OCI-LY3 (cell line): Measurements from ENCODE around the gene B9D2.

Experiments
- H2AFZ ChIP-seq: fragments of 200-600, 300-600 bp; shearing (Covaris generic); 2 replicates; pipeline ENCODE4 v1.6.0; 2014; ENCODE audit warnings: antibody characterized with exemption, low read depth, low read length
- H3K27ac ChIP-seq: fragments of 200-600, 300-600 bp; sonication (generic); 2 replicates; pipeline ENCODE4 v1.5.1; 2014; ENCODE audit warnings: mild to moderate bottlenecking, low read length, moderate library complexity, mixed read lengths
- H3K27me3 ChIP-seq: fragments of 200-600, 300-600 bp; sonication (generic); 2 replicates; pipeline ENCODE4 v1.6.1; 2014; ENCODE audit warnings: low read depth, low read length, mixed read lengths
- H3K36me3 ChIP-seq: fragments of 200-600, 300-600 bp; sonication (generic); replicated peaks from 2 replicates; pipeline ENCODE3; 2014; ENCODE audit warnings: low read depth, low read length, mixed read lengths
- H3K4me1 ChIP-seq: fragments of 300-600, 200-600 bp; sonication (generic); 2 replicates; pipeline ENCODE4 v1.6.1; 2014; ENCODE audit warnings: low read length, mixed read lengths
- H3K4me2 ChIP-seq: fragments of 200-600, 300-600 bp; sonication (generic); 2 replicates; pipeline ENCODE4 v1.6.1; 2014; ENCODE audit warnings: low read length, mixed read lengths
- H3K4me3 ChIP-seq: fragments of 300-600, 200-600 bp; sonication (generic); 2 replicates; pipeline ENCODE4 v1.5.1; 2014; ENCODE audit warnings: antibody characterized with exemption, mild to moderate bottlenecking, low read length, moderate library complexity
- H3K79me2 ChIP-seq: fragments of 300-600, 200-600 bp; shearing (Covaris generic); 2 replicates; pipeline ENCODE4 v1.6.1; 2014; ENCODE audit warnings: mild to moderate bottlenecking, low read length, mixed read lengths
- H3K9ac ChIP-seq: fragments of 300-600, 200-600 bp; shearing (Covaris generic); 2 replicates; pipeline ENCODE4 v1.6.0; 2014; ENCODE audit warnings: mild to moderate bottlenecking, low read length, moderate library complexity
- H3K9me3 ChIP-seq: fragments of 200-600, 300-600 bp; shearing (Covaris generic); 2 replicates; pipeline ENCODE4 v1.6.1; 2014; ENCODE audit warnings: low read length, mixed read lengths; ENCODE audit not compliant: insufficient read depth
- H4K20me1 ChIP-seq: fragments of 200-600, 300-600 bp; sonication (generic); 2 replicates; pipeline ENCODE4 v1.6.1; 2016; ENCODE audit warnings: low read length, mixed read lengths; ENCODE audit not compliant: insufficient read depth
- CTCF ChIP-seq: fragments of 200-600, 300-600 bp; sonication (generic); IDR thresholded peaks from 2 replicates; pipeline ENCODE4 v1.5.1; 2014; ENCODE audit warnings: antibody characterized with exemption, low read length, low read depth
- EZH2phosphoT487 ChIP-seq: fragments of 200-600 bp; shearing (Covaris generic); IDR thresholded peaks from 2 replicates; pipeline ENCODE4 v1.6.1; 2018; ENCODE audit warnings: antibody characterized with exemption, mixed run types, low read depth

Gene B9D2

GRCh38 chr19:41304706-41305483 is 59.1 kb downstream of the B9D2 start:
- no peaks in the 10 kb centered on the region for H4K20me1 ChIP-seq
- H3K79me2 ChIP-seq = peaks cover 8% of the 10 kb centered on the region; the same call in 1 of the 2 replicates
- no peak overlapping the region for H3K9ac ChIP-seq
- no peak overlapping the region for H3K4me2 ChIP-seq
- H2AFZ ChIP-seq = no peak overlapping the region
- H3K9me3 ChIP-seq = no peaks in the 10 kb centered on the region
- TF ChIP-seq CTCF (no peak), EZH2phosphoT487 (no peak)
- H3K4me1 ChIP-seq = peaks cover 24% of the 10 kb centered on the region
- H3K27me3 ChIP-seq = no peaks in the 10 kb centered on the region
- no peak overlapping the region for H3K4me3 ChIP-seq
- peaks cover 76% of the 10 kb centered on the region for H3K36me3 ChIP-seq
- H3K27ac ChIP-seq = no peak overlapping the region
